Measurements from ENCODE around the gene CT47C1.

Gene CT47C1

DNA sequence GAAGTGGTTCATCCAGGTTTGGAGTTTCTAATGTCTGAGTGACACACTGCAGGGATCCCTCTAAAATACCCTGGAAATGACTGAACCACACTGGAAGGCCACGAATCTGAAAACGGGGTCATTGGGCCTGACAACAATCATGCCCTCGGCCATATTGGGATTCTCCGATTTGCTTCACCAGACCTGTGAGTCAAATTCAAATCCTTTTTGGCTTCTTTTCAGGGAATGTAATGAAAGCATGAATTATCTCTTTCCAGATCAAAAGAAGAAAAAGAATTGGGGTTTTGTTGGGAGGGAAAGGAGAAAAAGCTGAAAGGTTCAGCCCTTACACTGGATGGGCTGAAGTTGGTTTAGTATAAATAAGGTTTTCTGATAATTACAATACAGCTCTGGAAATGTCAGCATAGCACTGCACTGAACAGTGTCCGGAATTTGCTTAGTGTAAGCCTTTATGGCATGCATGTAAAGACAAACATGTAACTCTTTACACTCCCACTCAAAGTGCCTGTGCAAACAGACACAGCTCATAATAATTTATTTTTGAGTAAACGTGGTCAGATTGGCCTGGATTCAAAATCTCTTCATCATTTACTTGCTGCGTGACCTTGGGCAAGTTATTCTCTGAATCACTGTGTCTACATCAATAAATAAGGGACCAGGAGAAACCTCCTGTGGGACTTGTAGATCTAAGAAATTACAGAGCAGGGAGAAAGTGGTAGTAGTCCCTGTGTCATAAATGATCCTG, 21.4 kb downstream of the CT47C1 start:
- TF ChIP-seq, protein P1, sequence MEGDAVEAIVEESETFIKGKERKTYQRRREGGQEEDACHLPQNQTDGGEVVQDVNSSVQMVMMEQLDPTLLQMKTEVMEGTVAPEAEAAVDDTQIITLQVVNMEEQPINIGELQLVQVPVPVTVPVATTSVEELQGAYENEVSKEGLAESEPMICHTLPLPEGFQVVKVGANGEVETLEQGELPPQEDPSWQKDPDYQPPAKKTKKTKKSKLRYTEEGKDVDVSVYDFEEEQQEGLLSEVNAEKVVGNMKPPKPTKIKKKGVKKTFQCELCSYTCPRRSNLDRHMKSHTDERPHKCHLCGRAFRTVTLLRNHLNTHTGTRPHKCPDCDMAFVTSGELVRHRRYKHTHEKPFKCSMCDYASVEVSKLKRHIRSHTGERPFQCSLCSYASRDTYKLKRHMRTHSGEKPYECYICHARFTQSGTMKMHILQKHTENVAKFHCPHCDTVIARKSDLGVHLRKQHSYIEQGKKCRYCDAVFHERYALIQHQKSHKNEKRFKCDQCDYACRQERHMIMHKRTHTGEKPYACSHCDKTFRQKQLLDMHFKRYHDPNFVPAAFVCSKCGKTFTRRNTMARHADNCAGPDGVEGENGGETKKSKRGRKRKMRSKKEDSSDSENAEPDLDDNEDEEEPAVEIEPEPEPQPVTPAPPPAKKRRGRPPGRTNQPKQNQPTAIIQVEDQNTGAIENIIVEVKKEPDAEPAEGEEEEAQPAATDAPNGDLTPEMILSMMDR (IDR thresholded peaks at IDR 0.05; ENCODE audit: borderline replicate concordance, insufficient read depth, low read depth, low read length), result no peak
- no peak overlapping the region for H3K4me3 ChIP-seq (ENCODE audit: low read depth, low read length)

DNA sequence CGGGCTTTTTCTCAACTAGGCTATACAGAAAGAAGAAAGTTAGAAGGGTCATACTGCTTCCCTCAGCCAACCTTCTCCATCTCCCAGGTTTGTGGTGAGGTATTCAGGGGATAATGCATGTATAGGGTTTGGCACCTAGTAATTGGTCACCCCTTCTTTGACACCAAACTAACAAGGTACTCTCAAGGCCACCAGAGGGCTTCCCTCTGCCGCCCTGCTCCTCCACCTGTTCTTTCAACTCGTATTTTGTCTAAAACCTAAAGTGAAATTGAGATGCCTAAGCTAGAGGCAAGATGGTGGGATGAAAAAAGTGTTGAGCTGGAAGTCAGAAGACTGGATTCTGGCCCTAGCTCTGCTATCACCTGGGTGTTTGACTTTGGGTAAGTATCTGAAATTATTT, 22.0 kb downstream of the CT47C1 start:
- TF ChIP-seq, protein P1 (IDR thresholded peaks at IDR 0.05; ENCODE audit: borderline replicate concordance, insufficient read depth, low read depth, low read length), result no peak
- no peak overlapping the region for H3K4me3 ChIP-seq (ENCODE audit: low read depth, low read length)

DNA sequence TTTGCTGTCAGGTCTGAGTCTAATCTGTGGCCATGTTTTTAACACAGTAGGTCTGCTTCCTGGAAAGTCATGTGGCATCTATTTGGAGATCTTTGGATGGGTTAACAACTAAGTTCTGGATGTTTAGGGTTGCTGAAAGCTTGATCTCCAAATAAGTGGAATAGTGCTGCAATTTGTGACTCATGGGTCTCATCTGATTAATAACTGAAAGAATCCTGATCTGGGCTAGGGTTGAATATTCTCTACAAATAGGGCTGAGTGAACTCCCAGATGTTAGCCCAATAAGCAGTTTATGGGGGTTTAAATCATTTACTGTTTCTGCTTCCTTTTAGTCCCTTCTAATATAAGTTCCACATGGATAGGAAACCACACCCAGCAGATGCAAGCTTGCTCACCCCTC, 23.1 kb downstream of the CT47C1 start:
- TF ChIP-seq, protein P1 (IDR thresholded peaks at IDR 0.05; ENCODE audit: borderline replicate concordance, insufficient read depth, low read depth, low read length), result no peak
- H3K4me3 ChIP-seq (ENCODE audit: low read depth, low read length), result no peak overlapping the region

DNA sequence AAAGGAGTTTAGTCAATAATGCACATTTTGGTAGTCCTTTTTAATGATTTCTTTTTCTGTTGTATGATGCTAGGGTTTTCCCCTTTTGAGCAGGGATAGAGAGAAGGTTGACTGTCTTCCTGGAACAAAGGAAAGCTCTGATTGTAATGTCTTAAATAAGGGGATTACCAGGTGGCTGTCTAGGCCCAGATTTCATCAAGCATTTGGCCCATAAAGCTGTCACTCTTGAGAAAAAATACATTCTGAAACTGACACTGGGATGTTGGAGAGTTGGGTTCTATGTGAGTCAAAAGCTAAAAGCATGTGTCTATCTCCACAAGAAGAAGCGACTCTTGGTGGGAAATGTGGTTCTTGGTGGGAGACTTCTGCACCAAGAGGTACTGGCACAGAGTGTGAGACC, 28.4 kb downstream of the CT47C1 start:
- TF ChIP-seq, protein P1 (IDR thresholded peaks at IDR 0.05; ENCODE audit: borderline replicate concordance, insufficient read depth, low read depth, low read length), result no peak
- H3K4me3 ChIP-seq (ENCODE audit: low read depth, low read length), result no peak overlapping the region

DNA sequence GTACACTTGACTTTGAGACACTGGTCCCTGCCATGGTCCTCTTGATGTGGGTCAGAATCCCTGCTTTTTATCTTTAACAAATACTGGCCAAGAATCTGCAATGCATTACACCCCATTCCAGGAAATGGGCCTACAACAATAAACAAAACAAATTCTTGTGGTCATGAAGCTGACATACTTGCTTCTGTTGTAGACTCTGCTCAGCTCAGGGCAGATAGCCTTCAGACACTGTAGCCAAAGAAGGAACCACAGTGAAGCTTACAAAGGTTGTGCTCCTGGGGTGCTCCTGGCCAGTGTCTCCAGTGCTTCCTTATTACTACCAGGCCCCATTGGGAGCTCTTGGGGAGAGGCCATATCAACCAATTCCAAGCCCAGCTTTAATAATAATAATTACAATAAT, 33.0 kb downstream of the CT47C1 start:
- no peak overlapping the region for H3K4me3 ChIP-seq (ENCODE audit: low read depth, low read length)
- TF ChIP-seq, protein P1 (IDR thresholded peaks at IDR 0.05; ENCODE audit: borderline replicate concordance, insufficient read depth, low read depth, low read length), result no peak

DNA sequence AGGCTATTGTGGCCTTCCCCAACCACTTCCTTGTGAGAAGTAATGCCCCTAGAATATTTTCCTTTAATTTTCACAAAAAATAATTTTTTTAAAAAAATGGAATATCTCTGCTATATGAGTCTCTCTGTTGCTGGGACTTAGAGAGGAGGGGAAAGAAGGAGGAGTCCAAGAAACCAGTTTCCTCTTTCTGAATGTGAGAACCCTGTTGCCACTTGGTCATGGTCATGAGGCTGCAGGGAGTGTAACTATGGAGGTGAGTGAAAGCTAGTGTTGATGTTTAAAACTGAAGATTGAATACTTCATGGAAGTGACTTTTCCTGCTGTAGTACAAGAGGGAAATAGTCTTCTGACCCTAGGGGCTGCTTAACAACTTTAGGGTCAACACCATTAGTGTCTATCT, 34.4 kb downstream of the CT47C1 start:
- TF ChIP-seq, protein P1 (IDR thresholded peaks at IDR 0.05; ENCODE audit: borderline replicate concordance, insufficient read depth, low read depth, low read length), result no peak
- no peak overlapping the region for H3K4me3 ChIP-seq (ENCODE audit: low read depth, low read length)

DNA sequence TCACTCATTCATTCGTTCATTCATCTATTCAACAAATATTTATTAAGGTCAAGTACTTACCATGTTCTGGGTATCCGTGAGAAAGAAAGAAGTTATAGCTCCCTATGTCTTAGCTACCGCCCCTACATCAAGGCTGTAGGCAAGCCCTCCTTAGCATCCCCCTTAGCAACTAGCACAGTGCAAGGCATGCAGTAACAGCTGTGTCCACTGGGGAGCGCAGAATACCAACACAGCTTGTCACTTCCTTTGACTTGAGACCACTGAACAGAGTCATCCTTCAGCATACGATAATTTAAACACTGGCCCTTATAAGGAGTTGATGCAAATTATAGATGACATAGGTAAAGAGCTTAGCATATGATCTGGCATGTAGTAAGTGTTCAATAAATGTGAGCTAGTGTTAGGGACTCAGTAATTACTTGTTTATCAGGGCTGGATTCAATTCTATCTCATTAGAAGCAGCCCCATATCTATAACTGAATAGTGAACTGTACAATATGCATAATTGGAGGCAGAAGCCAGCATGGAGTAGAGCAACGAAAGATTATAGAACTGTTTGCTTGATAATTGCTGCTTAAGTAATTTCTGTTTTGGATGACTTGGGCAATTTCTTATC, 46.1 kb downstream of the CT47C1 start:
- no peak overlapping the region for H3K4me3 ChIP-seq (ENCODE audit: low read depth, low read length)
- TF ChIP-seq, protein P1 (IDR thresholded peaks at IDR 0.05; ENCODE audit: borderline replicate concordance, insufficient read depth, low read depth, low read length), result peak; percentile 90

All from GM12875 (cell line).